C4-2B (cell line): Measurements from ENCODE around the gene IGFBP3.

Source experiments
- H3K27ac ChIP-seq: fragments of 450-650 bp; 2 replicates; pipeline ENCODE4 v1.5.1; 2017
- CTCF ChIP-seq: fragments of 450-650 bp; conservative IDR thresholded peaks from 2 replicates; pipeline ENCODE4 v1.5.1; 2017; ENCODE audit warnings: mild to moderate bottlenecking
- ZFX ChIP-seq: fragments of 450-650 bp; IDR thresholded peaks from 2 replicates; pipeline ENCODE4 v1.6.1; 2017

IGFBP3 gene

GRCh38 chr7:45917064-45917463 is 4.0 kb downstream of the IGFBP3 start:
- TF ChIP-seq ZFX (no peak), CTCF (no peak)
- no peak overlapping the region for H3K27ac ChIP-seq

- no peak overlapping the region for H3K27ac ChIP-seq
- TF ChIP-seq CTCF: no peak
These were observed 5.5 kb downstream of the IGFBP3 start for GRCh38 chr7:45915606-45916005.

GRCh38 chr7:45914911-45915310 is 6.2 kb downstream of the IGFBP3 start:
- no peak overlapping the region for H3K27ac ChIP-seq
- TF ChIP-seq ZFX (no peak), CTCF (no peak)

- no peak for TF ChIP-seq CTCF
- H3K27ac ChIP-seq: no peak overlapping the region
These were observed 8.1 kb downstream of the IGFBP3 start for GRCh38 chr7:45912972-45913371.

GRCh38 chr7:45911311-45911710 is 9.8 kb downstream of the IGFBP3 start:
- no peak overlapping the region for H3K27ac ChIP-seq
- TF ChIP-seq CTCF (no peak), ZFX (no peak)

- no peak overlapping the region for H3K27ac ChIP-seq
- no peak for TF ChIP-seq ZFX
- TF ChIP-seq CTCF: no peak
These were observed 10.2 kb downstream of the IGFBP3 start for GRCh38 chr7:45910855-45911254.

- TF ChIP-seq ZFX: no peak
These were observed 11.5 kb downstream of the IGFBP3 start for GRCh38 chr7:45909561-45909960.

GRCh38 chr7:45902820-45903219 is 18.3 kb downstream of the IGFBP3 start:
- TF ChIP-seq CTCF (peak; percentile 17; the same call in 1 of the 2 replicates), ZFX (no peak)

More at GRCh38 chr7:45909561-45909960, 11.5 kb downstream of the IGFBP3 start:
- no peak overlapping the region for H3K27ac ChIP-seq

More at GRCh38 chr7:45902820-45903219, 18.3 kb downstream of the IGFBP3 start:
- H3K27ac ChIP-seq: no peak overlapping the region
